Smooth muscle cell (in vitro differentiated cells): ENCODE data around the gene DRC1. TPM values are rescaled to one million over a fixed set of nuclear protein-coding genes. Genes with fewer than 3 reads are reported as not detected.

Experiments used
- DNase-seq: peaks from one replicate; lab custom pipeline; 2025; ENCODE audit not compliant: unreplicated experiment; lab: John Stamatoyannopoulos, UW
- H2AFZ ChIP-seq: fragments of 200-600 bp; sonication (generic); 2 replicates; pipeline ENCODE4 v1.6.0; 2016; ENCODE audit warnings: antibody characterized with exemption, low read depth, mild to moderate bottlenecking
- H3F3A ChIP-seq: fragments of 200-600 bp; sonication (generic); 2 replicates; pipeline ENCODE4 v1.6.0; 2017; ENCODE audit warnings: antibody characterized with exemption, low read depth
- H3K27ac ChIP-seq: fragments of 200-600 bp; sonication (generic); 2 replicates; pipeline ENCODE4 v1.5.1; 2016; ENCODE audit warnings: low read depth, mild to moderate bottlenecking
- H3K27me3 ChIP-seq: fragments of 200-600 bp; sonication (generic); 2 replicates; pipeline ENCODE4 v1.6.1; 2016; ENCODE audit warnings: low read depth, mild to moderate bottlenecking
- H3K36me3 ChIP-seq: fragments of 200-600 bp; sonication (generic); 2 replicates; pipeline ENCODE4 v1.5.1; 2016; ENCODE audit warnings: low read depth
- H3K4me1 ChIP-seq: fragments of 200-600 bp; sonication (generic); 2 replicates; pipeline ENCODE4 v1.5.1; 2016; ENCODE audit warnings: low read depth
- H3K4me2 ChIP-seq: fragments of 200-600 bp; sonication (generic); 2 replicates; pipeline ENCODE4 v1.6.0; 2016; ENCODE audit warnings: mild to moderate bottlenecking
- H3K4me3 ChIP-seq: fragments of 200-600 bp; sonication (generic); 2 replicates; pipeline ENCODE4 v1.5.1; 2016; ENCODE audit warnings: mild to moderate bottlenecking
- H3K79me2 ChIP-seq: fragments of 200-600 bp; sonication (generic); 2 replicates; pipeline ENCODE4 v1.6.0; 2016; ENCODE audit warnings: low read depth, mild to moderate bottlenecking
- H3K9ac ChIP-seq: fragments of 200-600 bp; sonication (generic); 2 replicates; pipeline ENCODE4 v1.6.0; 2016; ENCODE audit warnings: low read depth
- H3K9me3 ChIP-seq: fragments of 200-600 bp; sonication (generic); replicated peaks from 2 replicates; pipeline ENCODE4 v1.5.1; 2016; ENCODE audit warnings: low read depth
- H4K20me1 ChIP-seq: fragments of 200-600 bp; sonication (generic); 2 replicates; pipeline ENCODE4 v1.6.0; 2016; ENCODE audit warnings: low read depth
- CTCF ChIP-seq: fragments of 200-600 bp; sonication (generic); IDR thresholded peaks from 2 replicates; pipeline ENCODE4 v1.5.1; 2017; ENCODE audit warnings: borderline replicate concordance, mild to moderate bottlenecking, antibody characterized with exemption; ENCODE audit not compliant: insufficient read depth, poor library complexity, severe bottlenecking
- WGBS: methylation state at CpG from one replicate; pipeline ENCODE4 v1.1.7; 2016; ENCODE audit warnings: low lambda C conversion rate; 5-methylcytosine and 5-hydroxymethylcytosine counted together
- polyA plus RNA-seq: library from polyadenylated mRNA; unstranded; fragments of >200 nt; fragmentation: Nextera tagmentation; extraction: Ambion mirVana; gene quantifications from 2 replicates; pipeline ENCODE4 v1.2.1, GENCODE V29; 2016
- total RNA-seq: library from RNA; depleted of rRNA; stranded (reverse); fragments of >200 nt; gene quantifications from 2 replicates; pipeline ENCODE4 v1.2.3, GENCODE V29; 2014

DRC1 gene
- total and polyA plus RNA-seq, 2 experiments from 2014 or later = 0.14 TPM; not detected in 1

DNA sequence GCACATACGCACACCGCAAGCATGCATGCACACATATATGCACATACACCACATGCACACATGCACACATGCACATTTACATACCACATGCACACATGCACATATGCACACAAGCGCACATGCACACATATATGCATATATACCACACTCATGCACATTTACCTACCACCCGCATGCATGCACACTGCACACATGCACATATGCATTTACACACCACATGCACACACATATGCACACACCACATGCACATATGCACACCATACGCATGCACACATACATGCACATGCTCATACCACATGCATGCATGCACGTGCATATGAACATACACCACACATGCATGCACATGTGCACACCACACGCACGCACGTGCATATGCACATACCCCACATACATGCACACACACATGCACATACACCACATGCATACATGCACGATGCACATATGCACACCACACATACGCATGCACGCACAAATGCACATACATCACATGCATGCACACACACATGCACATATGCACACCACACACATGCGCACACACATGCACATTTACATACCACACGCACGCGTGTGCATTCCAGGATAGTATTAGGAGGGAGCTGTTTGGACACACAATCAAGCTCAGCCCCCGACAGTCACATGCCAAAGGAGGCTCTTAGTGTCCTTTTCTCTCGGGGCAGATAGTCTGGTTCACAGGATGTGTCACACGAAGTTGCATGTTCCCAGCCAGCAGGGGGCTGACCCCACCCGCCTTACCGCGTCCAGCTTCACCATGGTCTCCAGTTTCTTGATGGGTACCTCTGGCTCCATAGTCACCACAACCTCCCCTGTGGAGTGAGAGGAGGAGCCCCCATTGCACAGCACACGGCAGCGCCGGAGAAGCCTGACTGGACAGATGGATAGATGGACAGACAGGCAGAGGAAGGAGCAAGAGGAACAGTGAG lies 70.3 kb downstream of the DRC1 start:
- no peaks in the 10 kb centered on the region for H4K20me1 ChIP-seq
- H3K27ac ChIP-seq = no peak overlapping the region
- no peak overlapping the region for H3K4me3 ChIP-seq
- no peak for TF ChIP-seq CTCF
- H3K79me2 ChIP-seq = no peaks in the 10 kb centered on the region
- no peak overlapping the region for H3K9ac ChIP-seq
- DNase-seq = no peak
- no peaks in the 10 kb centered on the region for H3K9me3 ChIP-seq
- no peaks in the 10 kb centered on the region for H3K36me3 ChIP-seq
- H3K27me3 ChIP-seq = no peaks in the 10 kb centered on the region
- no peaks in the 10 kb centered on the region for H3F3A ChIP-seq
- H2AFZ ChIP-seq = no peak overlapping the region
- H3K4me1 ChIP-seq = peaks cover under 1% of the 10 kb centered on the region
- H3K4me2 ChIP-seq = no peak overlapping the region
- 91% methylated on average over 25 of the region's 25 CpGs for WGBS

DNA sequence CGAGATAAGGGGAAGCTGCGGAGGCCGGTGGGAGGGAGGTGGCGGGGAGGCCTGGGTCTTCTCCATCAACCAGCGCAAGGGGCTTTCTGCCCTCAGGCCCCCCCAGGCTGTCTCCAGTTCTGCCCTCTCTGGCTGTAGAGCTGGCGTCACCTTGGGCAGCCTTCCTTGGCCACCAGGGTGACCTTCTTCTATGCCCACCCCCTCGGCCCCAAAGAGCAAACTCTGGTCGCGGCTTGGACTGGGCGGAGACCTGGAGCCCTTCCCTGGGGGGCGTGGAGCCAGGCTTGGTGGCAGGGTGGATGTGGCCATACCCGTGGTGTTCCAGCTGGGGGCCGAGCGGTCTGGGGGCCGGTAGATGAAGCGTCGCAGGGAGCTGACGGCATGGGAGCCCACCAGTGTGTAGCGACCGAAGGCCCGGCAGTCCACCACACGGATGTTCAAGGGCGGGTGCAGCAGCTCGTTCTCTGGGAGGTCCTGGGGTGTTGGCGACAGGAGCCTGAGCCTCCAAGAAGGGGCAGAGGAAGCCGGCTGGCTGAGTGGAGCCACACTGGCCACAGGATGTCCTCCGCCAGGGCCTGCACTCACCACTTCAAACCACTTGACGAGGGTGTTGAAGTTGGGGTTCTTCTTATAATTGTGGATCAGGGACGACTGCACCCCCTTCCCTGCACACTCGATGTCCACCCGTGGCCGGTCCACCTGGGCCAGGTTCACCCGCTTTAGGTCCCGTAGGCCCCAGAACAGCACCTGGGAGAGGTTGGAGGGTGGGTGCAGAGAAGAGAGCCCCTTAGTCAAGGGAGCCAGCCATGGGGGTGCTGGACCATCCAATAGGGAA lies 71.3 kb downstream of the DRC1 start:
- Histone ChIP-seq H3K9me3 (no peaks in the 10 kb centered on the region), H3F3A (no peaks in the 10 kb centered on the region), H3K27ac (no peak overlapping the region), H3K4me1 (peaks cover 8% of the 10 kb centered on the region), H3K4me2 (no peak overlapping the region), H3K79me2 (no peaks in the 10 kb centered on the region), H2AFZ (no peak overlapping the region), H3K9ac (no peak overlapping the region), H3K4me3 (no peak overlapping the region), H3K27me3 (no peaks in the 10 kb centered on the region), H4K20me1 (no peaks in the 10 kb centered on the region), H3K36me3 (no peaks in the 10 kb centered on the region)
- 96% methylated on average over 34 of the region's 34 CpGs for WGBS
- no peak for DNase-seq
- no peak for TF ChIP-seq CTCF

DNA sequence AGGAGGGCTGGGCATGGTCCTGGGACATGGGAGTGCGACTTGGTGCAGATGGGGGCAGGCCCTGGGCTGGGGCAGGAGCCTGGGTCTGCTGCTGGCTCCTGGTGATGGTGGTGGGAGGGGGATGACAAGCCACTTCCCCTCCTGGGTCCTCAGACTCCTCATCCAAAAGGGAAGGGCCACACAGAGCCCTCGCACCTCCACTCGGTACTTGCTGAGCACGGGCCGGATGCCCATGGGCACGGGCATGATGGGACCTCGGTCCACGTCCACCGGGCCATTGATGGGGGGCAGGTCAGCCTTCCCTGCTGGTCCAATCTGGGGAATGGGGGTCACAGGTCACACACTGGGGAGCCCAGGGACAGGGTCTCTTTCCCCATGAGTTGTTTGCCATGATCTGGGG lies 72.1 kb downstream of the DRC1 start:
- Histone ChIP-seq H4K20me1 (no peaks in the 10 kb centered on the region), H3K9ac (no peak overlapping the region), H3K9me3 (no peaks in the 10 kb centered on the region), H3K4me3 (no peak overlapping the region), H3K4me2 (no peak overlapping the region), H3K27ac (no peak overlapping the region), H3K27me3 (no peaks in the 10 kb centered on the region), H3K4me1 (peaks cover 8% of the 10 kb centered on the region), H3K79me2 (no peaks in the 10 kb centered on the region), H2AFZ (no peak overlapping the region), H3F3A (no peaks in the 10 kb centered on the region), H3K36me3 (no peaks in the 10 kb centered on the region)
- WGBS = 95% methylated on average over 9 of the region's 9 CpGs
- no peak for DNase-seq
- TF ChIP-seq CTCF = no peak
